ENCODE measurements around the gene TCF4.

TCF4 gene

GRCh38 chr18:55466789-55467188 lies 121.2 kb downstream of the TCF4 start:
- no peak for DNase-seq

DNA sequence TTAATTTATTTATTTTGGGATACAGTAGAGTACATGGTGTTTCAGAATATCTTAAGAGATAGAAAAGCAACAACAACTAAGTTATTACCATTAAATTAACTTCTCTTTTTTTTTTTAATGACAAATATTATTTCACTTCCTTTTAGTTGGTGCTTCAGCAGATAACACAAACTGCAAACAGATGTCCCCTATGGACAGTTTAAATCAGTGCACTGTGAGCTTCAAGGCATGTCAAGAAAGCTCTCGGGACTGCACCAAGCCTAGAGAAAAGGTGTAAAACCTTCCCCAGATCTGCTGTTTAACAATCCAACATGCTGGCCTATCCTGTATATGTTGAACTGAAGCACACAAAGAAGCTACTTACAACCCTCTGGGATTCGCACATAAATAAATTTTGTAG lies 122.7 kb downstream of the TCF4 start:
- DNase-seq: no peak

DNA sequence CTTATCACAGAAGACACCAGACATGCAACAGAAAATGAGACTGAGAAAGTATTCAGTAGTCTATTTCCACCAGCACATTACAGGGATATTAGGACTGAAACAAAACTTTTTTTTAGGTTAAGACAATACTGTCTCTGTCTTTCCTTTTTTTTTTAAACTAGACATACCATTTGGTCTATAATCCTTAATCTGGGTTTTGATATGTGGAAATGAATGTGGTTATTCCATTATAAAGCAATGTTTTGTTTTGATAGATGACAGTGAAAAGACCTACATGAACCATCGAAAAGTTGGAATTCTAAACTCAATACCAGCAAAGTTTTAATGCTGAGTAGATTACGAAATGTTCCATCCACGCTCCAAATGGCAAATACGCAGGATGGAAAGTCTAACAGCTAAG lies 123.4 kb downstream of the TCF4 start:
- no peak for DNase-seq

- DNase-seq: no peak
These were observed 125.3 kb downstream of the TCF4 start for GRCh38 chr18:55462652-55463051.

DNA sequence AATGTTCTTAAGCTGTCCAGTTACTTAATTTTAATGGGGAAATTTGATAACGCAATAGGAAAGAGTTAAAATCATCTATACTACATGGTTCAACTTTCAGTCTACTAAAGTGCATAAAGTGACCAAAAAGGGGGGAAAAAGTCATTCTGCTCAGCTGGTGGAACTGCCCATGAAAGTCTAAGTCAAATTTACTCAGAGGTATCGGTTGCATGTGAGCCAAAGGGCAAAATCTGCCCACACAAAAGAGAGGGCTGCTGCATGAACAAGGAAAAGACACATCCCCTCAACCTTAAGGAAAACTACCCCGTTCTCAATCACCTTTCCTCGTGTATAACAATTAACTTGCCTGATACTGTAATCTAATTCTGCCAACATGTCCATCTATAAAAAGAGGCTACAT lies 126.1 kb downstream of the TCF4 start:
- DNase-seq: no peak

DNA sequence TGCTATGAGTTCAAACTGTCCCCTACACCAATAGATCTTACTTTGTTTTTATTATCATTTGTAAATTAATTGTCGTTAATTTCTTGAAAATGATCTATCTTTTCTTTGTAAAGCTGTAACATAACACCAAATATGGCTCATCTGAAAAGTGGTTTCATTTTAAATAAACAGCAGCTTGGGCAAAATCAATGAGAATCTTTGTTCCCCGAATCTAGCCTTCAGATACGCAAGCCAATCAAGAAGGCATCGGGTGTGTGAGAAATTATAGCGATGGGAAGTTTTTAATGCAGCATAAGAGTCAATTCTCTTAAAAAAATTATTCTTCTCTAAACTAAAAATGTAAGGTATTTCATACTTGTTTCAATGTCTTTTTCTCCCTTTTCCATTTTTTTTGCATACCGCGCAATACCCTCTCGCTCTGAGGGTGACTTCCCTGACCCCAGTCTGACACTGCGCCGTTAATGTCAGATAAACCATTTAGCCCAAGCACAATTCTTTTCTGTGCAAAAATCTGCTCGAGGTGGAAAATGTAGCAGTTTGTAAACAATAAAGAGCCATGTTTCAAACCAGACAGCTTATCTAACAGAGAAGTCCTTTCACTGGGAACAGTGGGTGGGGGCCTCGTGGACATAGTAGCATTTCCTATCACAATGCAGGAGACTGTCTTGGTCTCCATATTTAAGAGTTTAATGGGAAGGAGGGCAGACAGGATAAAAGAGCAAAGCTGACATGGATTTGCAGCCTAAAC lies 129.4 kb downstream of the TCF4 start:
- no peak for DNase-seq

DNA sequence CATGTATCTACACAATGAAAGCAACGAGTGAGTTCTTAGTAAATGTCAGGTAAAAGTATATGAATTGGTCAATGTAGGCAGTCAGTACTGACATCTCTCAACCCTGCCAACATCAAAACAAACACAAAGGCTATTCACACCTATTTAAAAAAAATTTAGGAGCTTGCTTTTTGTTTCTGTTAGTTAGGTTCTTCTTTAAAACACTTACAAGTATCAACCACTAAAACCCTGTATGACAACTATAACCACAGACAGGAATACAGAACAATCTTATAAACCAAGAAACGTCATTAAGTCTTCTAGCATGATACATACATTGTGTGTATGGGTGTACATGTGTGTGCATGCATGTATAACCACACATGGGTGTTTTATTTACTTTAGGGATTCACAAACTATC lies 131.0 kb downstream of the TCF4 start:
- no peak for DNase-seq

GRCh38 chr18:55455938-55456337 lies 132.1 kb downstream of the TCF4 start:
- no peak for DNase-seq

GRCh38 chr18:55453186-55453585 lies 134.8 kb downstream of the TCF4 start:
- DNase-seq: no peak

GRCh38 chr18:55452123-55452611 lies 135.8 kb downstream of the TCF4 start:
- DNase-seq: no peak

DNA sequence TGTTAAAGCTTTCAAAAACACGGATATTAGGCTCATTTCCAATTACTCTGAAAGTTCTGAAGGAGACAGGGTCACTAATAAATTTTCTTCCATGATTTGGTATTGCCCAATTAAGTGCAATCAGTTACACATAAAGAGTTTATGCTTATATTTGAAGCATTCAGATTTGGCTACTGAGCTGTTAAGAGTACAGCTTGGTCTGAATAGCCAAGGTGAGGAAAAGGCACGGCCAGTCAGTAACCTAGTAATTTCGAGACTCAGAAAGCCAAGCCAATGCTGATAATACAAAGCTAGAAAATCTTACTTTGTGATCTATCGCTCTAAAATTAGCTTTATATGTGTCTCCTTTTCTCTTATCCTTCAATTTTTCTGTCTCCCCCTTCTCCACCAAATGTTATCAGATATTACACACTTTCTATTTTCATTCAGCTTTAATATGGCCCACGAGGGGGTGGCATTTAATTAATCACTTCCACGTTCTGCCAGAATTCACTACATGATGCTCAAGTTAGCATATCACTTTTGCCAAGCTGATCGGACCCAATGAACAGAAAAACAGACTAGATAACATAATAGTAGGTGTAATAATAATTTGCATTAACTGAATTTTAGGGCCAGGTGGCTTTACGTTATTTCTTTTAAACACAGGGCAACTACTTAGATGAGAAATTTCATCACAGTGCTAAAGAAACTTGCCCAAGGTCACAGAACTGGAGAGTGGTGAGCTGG lies 138.4 kb downstream of the TCF4 start:
- no peak for DNase-seq

GRCh38 chr18:55448420-55448819 lies 139.6 kb downstream of the TCF4 start:
- no peak for DNase-seq

GRCh38 chr18:55447672-55448018 lies 140.3 kb downstream of the TCF4 start:
- no peak for DNase-seq

DNA sequence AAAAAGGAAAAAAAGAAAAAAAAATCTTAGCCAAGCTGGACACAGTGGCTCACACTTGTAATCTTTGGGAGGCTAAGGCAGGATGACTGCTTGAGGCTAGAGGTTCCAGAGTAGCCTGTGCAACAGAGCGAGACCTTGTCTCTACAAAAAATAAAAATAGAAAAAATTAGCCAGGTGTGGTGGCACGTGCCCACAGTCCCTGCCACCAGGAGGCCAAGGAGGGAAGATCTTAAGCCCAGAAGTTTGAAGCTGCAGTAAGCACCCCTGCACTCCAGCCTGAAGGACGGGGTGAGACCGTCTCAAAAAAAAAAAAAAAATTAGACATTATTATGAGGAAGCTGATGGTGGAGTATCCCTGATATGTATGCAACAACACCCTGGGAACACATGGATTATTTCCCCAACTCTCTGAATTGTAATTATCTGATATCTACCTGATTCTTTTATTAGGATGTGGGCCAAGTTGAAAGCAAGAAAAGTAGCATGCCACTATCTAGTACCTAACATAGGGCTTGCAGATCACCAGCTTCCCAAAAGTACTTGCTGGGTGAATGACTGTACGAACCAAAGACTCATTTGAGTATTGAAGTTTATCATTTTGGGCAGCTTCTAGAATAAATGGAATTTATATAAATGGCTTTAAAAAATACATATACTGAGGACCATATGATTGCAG lies 140.9 kb downstream of the TCF4 start:
- no peak for DNase-seq

DNA sequence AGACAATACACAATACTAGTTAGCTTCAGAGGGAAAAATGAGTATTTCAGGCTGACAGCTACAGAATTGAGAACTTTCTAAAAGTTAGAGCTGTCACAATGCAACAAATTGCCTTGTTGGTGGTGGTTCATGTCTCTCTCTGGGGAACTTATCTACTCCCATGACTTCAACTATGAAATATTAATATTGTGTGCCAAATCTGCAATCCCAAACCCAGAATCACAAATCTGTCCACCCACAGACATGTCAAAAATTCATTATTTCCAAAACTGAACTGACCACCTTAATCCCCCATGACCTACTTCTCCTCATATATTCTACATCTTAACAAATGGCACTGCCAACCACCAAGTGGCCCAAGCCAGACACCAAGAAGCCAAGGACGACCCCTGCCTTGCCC lies 143.5 kb downstream of the TCF4 start:
- DNase-seq: no peak

GRCh38 chr18:55443776-55444175 lies 144.2 kb downstream of the TCF4 start:
- no peak for DNase-seq

GRCh38 chr18:55442561-55442960 lies 145.4 kb downstream of the TCF4 start:
- no peak for DNase-seq

- DNase-seq: no peak
These were observed 147.0 kb downstream of the TCF4 start for GRCh38 chr18:55440988-55441387.

GRCh38 chr18:55439056-55439455 lies 148.9 kb downstream of the TCF4 start:
- no peak for DNase-seq

DNA sequence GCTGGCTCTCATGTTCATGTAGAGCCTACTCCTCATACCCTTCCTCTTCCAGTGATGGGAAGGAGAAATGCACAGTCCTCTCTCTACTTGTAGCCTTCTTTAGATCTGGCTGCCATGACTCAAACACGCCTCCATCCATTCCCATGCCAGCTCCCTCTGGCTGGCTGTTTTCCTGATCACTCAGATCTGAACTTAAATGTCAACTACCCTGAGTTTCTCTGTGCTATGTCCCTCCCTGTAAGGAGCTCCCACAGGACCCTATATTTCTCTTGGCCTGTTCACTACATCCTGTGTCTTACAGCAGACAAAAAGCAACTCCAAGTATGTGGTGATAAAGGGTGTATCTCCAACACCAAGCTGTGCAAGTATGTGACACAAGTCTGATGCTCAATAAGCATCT lies 152.4 kb downstream of the TCF4 start:
- no peak for DNase-seq

DNA sequence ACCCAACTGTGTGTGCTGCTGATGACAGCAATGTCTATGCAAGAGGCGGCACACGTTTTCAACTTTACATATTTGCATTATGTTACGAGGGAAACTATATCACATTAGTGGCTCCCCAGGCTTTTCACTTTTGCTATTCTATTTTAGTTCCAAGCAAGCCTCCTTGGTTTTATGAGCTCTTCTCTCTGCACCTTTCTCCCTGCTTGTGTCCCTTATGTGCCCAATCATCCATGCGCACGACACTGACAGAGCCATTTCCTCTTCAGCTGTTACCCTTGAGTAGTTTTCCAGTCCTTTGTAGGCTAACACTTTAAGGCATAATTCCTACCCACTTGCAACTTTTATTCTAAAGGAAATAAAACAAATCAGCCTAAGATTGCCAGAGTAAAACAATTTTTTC lies 154.3 kb downstream of the TCF4 start:
- no peak for DNase-seq

- DNase-seq: no peak
These were observed 154.9 kb downstream of the TCF4 start for GRCh38 chr18:55433140-55433539.

GRCh38 chr18:55432307-55433040 lies 155.5 kb downstream of the TCF4 start:
- DNase-seq: no peak
